ENCODE measurements around the gene ADGRV1.

DNA sequence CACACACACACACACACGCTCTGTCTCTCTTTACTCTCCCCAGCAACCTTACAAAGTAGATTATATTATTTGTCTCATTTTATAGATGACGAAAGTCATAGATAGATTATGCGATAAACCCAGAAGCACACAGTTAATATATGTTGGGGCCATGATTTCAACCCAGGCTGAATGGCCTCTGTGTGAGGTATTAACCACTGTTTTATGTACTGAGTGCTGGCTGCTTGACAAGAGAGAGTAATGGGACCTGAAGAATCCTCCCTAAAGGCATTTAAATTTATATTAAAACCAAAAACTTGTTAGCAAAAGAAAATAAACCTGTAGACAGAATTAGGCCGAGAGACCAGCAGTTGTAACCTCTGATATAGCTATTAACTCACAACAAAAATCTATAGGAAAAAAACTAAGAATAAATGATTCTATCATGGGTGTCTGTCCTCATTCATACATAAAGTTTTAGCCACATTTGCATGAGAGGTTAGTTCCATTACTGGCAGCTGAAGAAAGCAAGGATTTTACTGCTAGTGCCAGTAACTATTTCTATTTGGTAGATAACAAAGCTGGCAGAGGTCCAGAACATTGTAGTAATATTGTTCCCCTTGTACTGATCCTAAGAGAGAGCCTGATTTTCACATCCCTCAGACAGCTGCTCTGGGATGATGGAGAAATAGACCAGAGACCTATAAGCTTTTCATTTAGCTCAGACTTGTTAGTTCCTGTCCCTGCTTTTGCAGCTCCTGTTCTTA, 250.9 kb downstream of the ADGRV1 start:
- TF ChIP-seq, protein P1, sequence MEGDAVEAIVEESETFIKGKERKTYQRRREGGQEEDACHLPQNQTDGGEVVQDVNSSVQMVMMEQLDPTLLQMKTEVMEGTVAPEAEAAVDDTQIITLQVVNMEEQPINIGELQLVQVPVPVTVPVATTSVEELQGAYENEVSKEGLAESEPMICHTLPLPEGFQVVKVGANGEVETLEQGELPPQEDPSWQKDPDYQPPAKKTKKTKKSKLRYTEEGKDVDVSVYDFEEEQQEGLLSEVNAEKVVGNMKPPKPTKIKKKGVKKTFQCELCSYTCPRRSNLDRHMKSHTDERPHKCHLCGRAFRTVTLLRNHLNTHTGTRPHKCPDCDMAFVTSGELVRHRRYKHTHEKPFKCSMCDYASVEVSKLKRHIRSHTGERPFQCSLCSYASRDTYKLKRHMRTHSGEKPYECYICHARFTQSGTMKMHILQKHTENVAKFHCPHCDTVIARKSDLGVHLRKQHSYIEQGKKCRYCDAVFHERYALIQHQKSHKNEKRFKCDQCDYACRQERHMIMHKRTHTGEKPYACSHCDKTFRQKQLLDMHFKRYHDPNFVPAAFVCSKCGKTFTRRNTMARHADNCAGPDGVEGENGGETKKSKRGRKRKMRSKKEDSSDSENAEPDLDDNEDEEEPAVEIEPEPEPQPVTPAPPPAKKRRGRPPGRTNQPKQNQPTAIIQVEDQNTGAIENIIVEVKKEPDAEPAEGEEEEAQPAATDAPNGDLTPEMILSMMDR (IDR thresholded peaks at IDR 0.05) = no peak
- no peak for TF ChIP-seq POLR2A (IDR thresholded peaks at IDR 0.05)
- TF ChIP-seq POLR2AphosphoS5 (IDR thresholded peaks at IDR 0.05) = no peak
- no peak for TF ChIP-seq EP300 (IDR thresholded peaks at IDR 0.05)
